GM21423 (cell line): Measurements from ENCODE around the gene NFILZ.

Experiments used
- ATAC-seq: cut with Tn5 transposase; IDR thresholded peaks from one replicate; pipeline ENCODE4 v1.9.1; 2021; ENCODE audit warnings: mild to moderate bottlenecking, moderate library complexity; ENCODE audit not compliant: unreplicated experiment

Gene NFILZ

GRCh38 chr19:8641221-8641907, 10.9 kb downstream of the NFILZ start:
- ATAC-seq = no peak

GRCh38 chr19:8641908-8642547, 11.6 kb downstream of the NFILZ start:
- no peak for ATAC-seq

- no peak for ATAC-seq
Observed at GRCh38 chr19:8642561-8642960, 12.1 kb downstream of the NFILZ start.

- no peak for ATAC-seq
Observed at GRCh38 chr19:8643860-8644653, 13.6 kb downstream of the NFILZ start.

GRCh38 chr19:8648240-8648639, 17.8 kb downstream of the NFILZ start:
- no peak for ATAC-seq

- no peak for ATAC-seq
Observed at GRCh38 chr19:8654591-8655339, 24.3 kb downstream of the NFILZ start.

GRCh38 chr19:8655340-8655709, 24.9 kb downstream of the NFILZ start:
- no peak for ATAC-seq

GRCh38 chr19:8657869-8658268, 27.4 kb downstream of the NFILZ start:
- no peak for ATAC-seq

GRCh38 chr19:8659905-8660304, 29.5 kb downstream of the NFILZ start:
- no peak for ATAC-seq

- no peak for ATAC-seq
Observed at GRCh38 chr19:8662263-8662662, 31.8 kb downstream of the NFILZ start.

- ATAC-seq = no peak
Observed at GRCh38 chr19:8663920-8664670, 33.7 kb downstream of the NFILZ start.

GRCh38 chr19:8664671-8665057, 34.2 kb downstream of the NFILZ start:
- ATAC-seq = no peak

GRCh38 chr19:8665468-8666213, 35.2 kb downstream of the NFILZ start:
- no peak for ATAC-seq

- ATAC-seq = no peak
Observed at GRCh38 chr19:8666814-8667405, 36.5 kb downstream of the NFILZ start.

- ATAC-seq = no peak
Observed at GRCh38 chr19:8673276-8673891, 43.0 kb downstream of the NFILZ start.

GRCh38 chr19:8675066-8675465, 44.6 kb downstream of the NFILZ start:
- ATAC-seq = no peak

- ATAC-seq = no peak
Observed at GRCh38 chr19:8678244-8678807, 47.9 kb downstream of the NFILZ start.
